PC-3 (cell line): ENCODE data around the gene STXBP5L. TPM values are rescaled to one million over a fixed set of nuclear protein-coding genes. Genes with fewer than 3 reads are reported as not detected.

Experiments
- ATAC-seq: fragments of 200-7000 bp; cut with Tn5 transposase; 2 replicates; pipeline ENCODE4 v1.9.1; 2020; ENCODE audit warnings: mild to moderate bottlenecking, moderate library complexity
- BruUV-seq: library from RNA; stranded (reverse); fragments of 400-500 nt; replicated peaks from 2 replicates; lab custom pipeline; 2021; lab: Mats Ljungman, UMichigan
- CTCF ChIA-PET: fragments of 300-600 bp; sonication (Branson Sonifier 250); formaldehyde crosslinking; loops from one replicate; lab custom pipeline; 2022; ENCODE audit warnings: antibody characterized with exemption; lab: Charles Lee
- POLR2A ChIA-PET: fragments of 300-600 bp; sonication (Branson Sonifier 250); formaldehyde crosslinking; loops from one replicate; lab custom pipeline; 2022; ENCODE audit warnings: antibody characterized with exemption; ENCODE audit not compliant: unreplicated experiment; lab: Charles Lee
- DNase-seq: peaks from one replicate; pipeline ENCODE4 v3.0.0-alpha.2; 2015
- H2AFZ ChIP-seq: fragments of 300-600 bp; sonication (generic); 2 replicates; pipeline ENCODE4 v1.6.0; 2016; ENCODE audit warnings: antibody characterized with exemption, low read length
- H3F3A ChIP-seq: fragments of 300-600 bp; sonication (generic); one replicate; pipeline ENCODE4 v1.6.0; 2017; ENCODE audit warnings: antibody characterized with exemption, low read length, control low read depth, mild to moderate bottlenecking; ENCODE audit not compliant: unreplicated experiment
- H3K27ac ChIP-seq: fragments of 300-600 bp; sonication (generic); 2 replicates; pipeline ENCODE4 v1.5.1; 2016; ENCODE audit warnings: mild to moderate bottlenecking, low read length
- H3K27me3 ChIP-seq: fragments of 300-600 bp; sonication (generic); 2 replicates; pipeline ENCODE4 v1.6.1; 2016; ENCODE audit warnings: low read length, mixed read lengths
- H3K36me3 ChIP-seq: fragments of 300-600 bp; sonication (generic); 2 replicates; pipeline ENCODE4 v1.6.1; 2016; ENCODE audit warnings: low read depth, mixed run types, low read length, mixed read lengths
- H3K4me1 ChIP-seq: fragments of 300-600 bp; sonication (generic); 2 replicates; pipeline ENCODE4 v1.5.1; 2016; ENCODE audit warnings: low read length; ENCODE audit not compliant: insufficient read depth
- H3K4me2 ChIP-seq: fragments of 300-600 bp; sonication (generic); 2 replicates; pipeline ENCODE4 v1.6.0; 2016; ENCODE audit warnings: low read length
- H3K4me3 ChIP-seq: fragments of 300-600 bp; sonication (generic); 2 replicates; pipeline ENCODE4 v1.5.1; 2016; ENCODE audit warnings: mild to moderate bottlenecking, low read length, mixed read lengths
- H3K79me2 ChIP-seq: fragments of 300-600 bp; sonication (generic); 2 replicates; pipeline ENCODE4 v1.6.1; 2017; ENCODE audit warnings: low read length, mixed read lengths
- H3K9ac ChIP-seq: fragments of 300-600 bp; sonication (generic); 2 replicates; pipeline ENCODE4 v1.6.0; 2016; ENCODE audit warnings: mild to moderate bottlenecking, low read length
- H3K9me2 ChIP-seq: fragments of 300-600 bp; sonication (generic); replicated peaks from 2 replicates; pipeline ENCODE4 v1.6.1; 2016; ENCODE audit warnings: mixed run types, low read length, mixed read lengths
- H3K9me3 ChIP-seq: fragments of 300-600 bp; sonication (generic); 2 replicates; pipeline ENCODE4 v1.6.1; 2016; ENCODE audit warnings: low read length, mixed read lengths
- H4K20me1 ChIP-seq: fragments of 300-600 bp; sonication (generic); 2 replicates; pipeline ENCODE4 v1.6.1; 2016; ENCODE audit warnings: low read length, mixed read lengths
- EZH2 ChIP-seq: fragments of 300-600 bp; sonication (generic); IDR thresholded peaks from one replicate; pipeline ENCODE4 v1.6.1; 2017; ENCODE audit warnings: antibody characterized with exemption, mild to moderate bottlenecking, low read length; ENCODE audit not compliant: unreplicated experiment
- EZH2phosphoT487 ChIP-seq: fragments of 300-600 bp; sonication (generic); IDR thresholded peaks from 2 replicates; pipeline ENCODE4 v1.6.1; 2018; ENCODE audit warnings: mild to moderate bottlenecking, antibody characterized with exemption, low read length, borderline replicate concordance
- intact Hi-C: fragments of 100-400 bp; cut with micrococcal nuclease; formaldehyde crosslinking; loops from 2 replicates; pipeline ENCODE4 v1.9.0; 2023
- total RNA-seq: library from RNA; depleted of rRNA; stranded (reverse); fragments of >200 nt; gene quantifications from 2 replicates; pipeline ENCODE4 v1.2.3, GENCODE V29; 2014
- TF ChIP-seq, protein P1 (sequence below): fragments of 300-600 bp; sonication (generic); conservative IDR thresholded peaks from 2 replicates; pipeline ENCODE4 v1.5.1; 2017; ENCODE audit warnings: antibody characterized with exemption, low read depth, mild to moderate bottlenecking, low read length

STXBP5L gene
- total RNA-seq, 1 experiment from 2014 or later: not detected

DNA sequence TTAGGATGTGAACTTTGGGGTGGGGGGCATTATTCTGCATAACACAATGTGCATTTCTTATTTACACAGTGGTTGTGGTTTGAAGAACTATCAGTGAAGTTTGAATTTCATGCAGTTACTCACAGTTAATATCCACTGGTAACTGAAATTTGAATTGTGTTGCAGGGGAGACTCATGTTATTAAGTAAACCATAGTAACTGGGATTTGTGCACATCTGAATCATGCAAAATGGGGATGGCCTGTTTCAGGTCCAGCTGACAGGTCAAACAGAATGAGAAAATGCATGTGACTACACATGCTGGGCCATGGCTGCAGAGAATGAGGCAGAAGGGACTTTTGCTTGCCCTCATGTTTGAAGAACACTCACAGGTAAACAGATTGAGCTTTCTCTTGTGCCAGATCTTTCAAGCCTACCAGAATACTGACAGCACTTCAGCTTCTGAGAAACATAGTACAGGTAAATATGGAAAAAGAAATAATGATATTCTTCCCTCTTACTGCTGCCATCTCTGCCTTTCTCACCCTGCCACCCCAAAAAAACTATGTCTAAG lies 522.7 kb downstream of the STXBP5L start:
- POLR2A ChIA-PET: no interaction called here
- no peak overlapping the region for H3K4me2 ChIP-seq
- H3K4me3 ChIP-seq: no peak overlapping the region
- H3K4me1 ChIP-seq: no peaks in the 10 kb centered on the region
- H3K36me3 ChIP-seq: peaks cover 34% of the 10 kb centered on the region
- intact Hi-C loops: loop anchor here (10.0 kb wide), 1 partner anchor 94 kb away; no protein-coding TSS in a partner anchor
- ATAC-seq: no peak
- H3K9me3 ChIP-seq: no peaks in the 10 kb centered on the region
- no peaks in the 10 kb centered on the region for H3F3A ChIP-seq
- H4K20me1 ChIP-seq: no peaks in the 10 kb centered on the region
- no TSS peak for BruUV-seq
- CTCF ChIA-PET: no interaction called here
- DNase-seq: no peak
- H3K27me3 ChIP-seq: no peaks in the 10 kb centered on the region
- H3K9ac ChIP-seq: no peak overlapping the region
- no peak overlapping the region for H2AFZ ChIP-seq
- no peaks in the 10 kb centered on the region for H3K79me2 ChIP-seq
- no peak for TF ChIP-seq EZH2phosphoT487
- TF ChIP-seq, protein P1, sequence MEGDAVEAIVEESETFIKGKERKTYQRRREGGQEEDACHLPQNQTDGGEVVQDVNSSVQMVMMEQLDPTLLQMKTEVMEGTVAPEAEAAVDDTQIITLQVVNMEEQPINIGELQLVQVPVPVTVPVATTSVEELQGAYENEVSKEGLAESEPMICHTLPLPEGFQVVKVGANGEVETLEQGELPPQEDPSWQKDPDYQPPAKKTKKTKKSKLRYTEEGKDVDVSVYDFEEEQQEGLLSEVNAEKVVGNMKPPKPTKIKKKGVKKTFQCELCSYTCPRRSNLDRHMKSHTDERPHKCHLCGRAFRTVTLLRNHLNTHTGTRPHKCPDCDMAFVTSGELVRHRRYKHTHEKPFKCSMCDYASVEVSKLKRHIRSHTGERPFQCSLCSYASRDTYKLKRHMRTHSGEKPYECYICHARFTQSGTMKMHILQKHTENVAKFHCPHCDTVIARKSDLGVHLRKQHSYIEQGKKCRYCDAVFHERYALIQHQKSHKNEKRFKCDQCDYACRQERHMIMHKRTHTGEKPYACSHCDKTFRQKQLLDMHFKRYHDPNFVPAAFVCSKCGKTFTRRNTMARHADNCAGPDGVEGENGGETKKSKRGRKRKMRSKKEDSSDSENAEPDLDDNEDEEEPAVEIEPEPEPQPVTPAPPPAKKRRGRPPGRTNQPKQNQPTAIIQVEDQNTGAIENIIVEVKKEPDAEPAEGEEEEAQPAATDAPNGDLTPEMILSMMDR: no peak
- no peak for TF ChIP-seq EZH2
- no peak overlapping the region for H3K27ac ChIP-seq
- no peaks in the 10 kb centered on the region for H3K9me2 ChIP-seq

DNA sequence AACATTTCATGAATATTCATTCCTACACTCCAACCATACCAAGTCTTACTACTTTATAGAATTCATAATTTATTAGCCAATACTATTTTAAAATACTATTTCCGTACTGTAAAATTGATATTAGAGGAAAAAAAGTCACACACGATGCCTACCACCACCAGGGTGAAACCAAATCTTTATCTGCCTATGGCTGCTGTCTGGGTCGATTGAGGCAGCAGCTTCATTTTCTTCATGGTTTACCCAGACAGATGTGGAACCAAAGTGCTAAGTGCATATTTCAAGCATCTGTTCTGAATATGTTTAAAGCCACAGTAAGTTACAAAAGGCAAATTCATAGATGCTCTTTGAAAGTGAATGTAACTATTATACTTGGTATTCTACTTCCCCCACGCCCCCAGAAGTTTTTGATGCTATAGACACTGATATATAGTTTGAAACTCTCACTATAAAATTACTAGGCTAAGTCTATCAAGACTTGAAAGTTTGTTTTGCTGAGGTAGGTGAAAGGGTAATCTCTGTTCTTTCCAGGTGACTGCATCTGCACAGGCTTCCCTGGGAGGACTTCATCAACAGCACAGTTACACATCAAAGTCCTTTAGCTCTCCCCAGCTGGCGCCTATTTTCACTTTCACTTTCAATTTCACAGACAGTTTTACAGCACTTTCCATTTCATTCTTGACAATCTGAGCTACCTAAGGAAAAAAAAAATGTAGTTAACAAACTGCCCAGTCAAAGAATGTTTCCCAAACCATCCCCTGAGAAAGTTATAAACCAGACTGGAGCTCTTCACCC lies 523.9 kb downstream of the STXBP5L start:
- ChIA-PET POLR2A (no interaction called here), CTCF (no interaction called here)
- Histone ChIP-seq H3F3A (no peaks in the 10 kb centered on the region), H3K4me1 (no peaks in the 10 kb centered on the region), H3K9ac (no peak overlapping the region), H3K27me3 (no peaks in the 10 kb centered on the region), H3K36me3 (peaks cover 40% of the 10 kb centered on the region), H3K27ac (no peak overlapping the region), H4K20me1 (no peaks in the 10 kb centered on the region), H3K9me2 (no peaks in the 10 kb centered on the region), H3K4me3 (no peak overlapping the region), H2AFZ (no peak overlapping the region), H3K79me2 (no peaks in the 10 kb centered on the region), H3K4me2 (no peak overlapping the region), H3K9me3 (no peaks in the 10 kb centered on the region)
- DNase-seq: peak; percentile 17
- TF ChIP-seq, protein P1: no peak
- no peak for TF ChIP-seq EZH2phosphoT487
- no peak for ATAC-seq
- BruUV-seq: no TSS peak
- intact Hi-C loops: loop anchor here (10.0 kb wide), 1 partner anchor 93 kb away; no protein-coding TSS in a partner anchor

DNA sequence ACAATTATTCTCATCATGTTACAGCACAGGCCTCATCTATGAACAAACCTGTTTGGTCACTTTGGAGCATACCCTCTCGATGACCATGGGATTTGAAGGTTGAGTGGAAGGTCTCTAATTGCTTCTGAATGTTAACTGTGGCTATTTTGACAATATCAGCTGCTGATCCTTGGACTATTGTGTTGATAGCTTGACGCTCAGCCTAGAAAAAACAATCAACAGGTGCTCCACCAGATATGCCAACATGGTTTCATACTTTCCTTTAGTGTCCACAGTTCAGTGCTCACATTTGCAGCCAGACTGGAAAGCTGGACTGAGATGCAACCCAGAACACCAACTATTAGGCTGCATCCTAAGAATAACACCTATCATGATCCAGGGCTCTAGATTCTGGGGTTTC lies 528.1 kb downstream of the STXBP5L start:
- Histone ChIP-seq H3K9me2 (no peaks in the 10 kb centered on the region), H3K79me2 (no peaks in the 10 kb centered on the region), H3K4me2 (no peak overlapping the region), H3K9ac (no peak overlapping the region), H3K27ac (no peak overlapping the region), H3K4me1 (no peaks in the 10 kb centered on the region), H3K9me3 (no peaks in the 10 kb centered on the region), H4K20me1 (no peaks in the 10 kb centered on the region), H3K27me3 (no peaks in the 10 kb centered on the region), H2AFZ (no peak overlapping the region), H3F3A (no peaks in the 10 kb centered on the region), H3K4me3 (no peak overlapping the region), H3K36me3 (peaks cover 36% of the 10 kb centered on the region)
- DNase-seq: no peak
- no peak for TF ChIP-seq EZH2phosphoT487
- TF ChIP-seq EZH2: no peak
- TF ChIP-seq, protein P1: no peak
- BruUV-seq: no TSS peak
- CTCF ChIA-PET: no interaction called here
- ATAC-seq: no peak
- intact Hi-C loops: loop anchor here (10.0 kb wide), 1 partner anchor 89 kb away; no protein-coding TSS in a partner anchor
- POLR2A ChIA-PET: no interaction called here
